NCI-H526 treated with DMSO at 0.1 percent for 48 hours (cell line): ENCODE results near the gene RALGPS1.

ENCODE experiments used
- DNase-seq: peaks from one replicate; lab custom pipeline; 2025; lab: John Stamatoyannopoulos, UW

The RALGPS1 gene

GRCh38 chr9:127174386-127175318, 260.1 kb downstream of the RALGPS1 start:
- DNase-seq, result no peak

GRCh38 chr9:127175319-127175715, 260.7 kb downstream of the RALGPS1 start:
- no peak for DNase-seq

GRCh38 chr9:127175764-127176163, 261.2 kb downstream of the RALGPS1 start:
- DNase-seq, result no peak

GRCh38 chr9:127176631-127177030, 262.0 kb downstream of the RALGPS1 start:
- DNase-seq, result no peak

GRCh38 chr9:127177231-127177630, 262.6 kb downstream of the RALGPS1 start:
- no peak for DNase-seq

GRCh38 chr9:127177665-127178265, 263.2 kb downstream of the RALGPS1 start:
- no peak for DNase-seq

- no peak for DNase-seq
These were observed 264.4 kb downstream of the RALGPS1 start for GRCh38 chr9:127178686-127179632.

- DNase-seq, result no peak
These were observed 265.3 kb downstream of the RALGPS1 start for GRCh38 chr9:127179633-127180441.

GRCh38 chr9:127180457-127181314, 266.1 kb downstream of the RALGPS1 start:
- no peak for DNase-seq

GRCh38 chr9:127181315-127181580, 266.7 kb downstream of the RALGPS1 start:
- DNase-seq, result no peak

- no peak for DNase-seq
These were observed 267.1 kb downstream of the RALGPS1 start for GRCh38 chr9:127181595-127182190.

GRCh38 chr9:127182901-127183746, 268.5 kb downstream of the RALGPS1 start:
- no peak for DNase-seq

- DNase-seq, result no peak
These were observed 269.4 kb downstream of the RALGPS1 start for GRCh38 chr9:127183814-127184582.

- DNase-seq, result no peak
These were observed 270.1 kb downstream of the RALGPS1 start for GRCh38 chr9:127184641-127185040.

GRCh38 chr9:127185181-127185580, 270.6 kb downstream of the RALGPS1 start:
- no peak for DNase-seq

- DNase-seq, result no peak
These were observed 271.6 kb downstream of the RALGPS1 start for GRCh38 chr9:127185931-127186781.

GRCh38 chr9:127186806-127187205, 272.2 kb downstream of the RALGPS1 start:
- no peak for DNase-seq
